ENCODE results near the gene SPEF2.

Gene SPEF2

GRCh38 chr5:35659556-35659955 is 41.9 kb downstream of the SPEF2 start (continued):
- TF ChIP-seq RARB (CRISPR knock-in tag; IDR thresholded peaks at IDR 0.05) (no peak), TSHZ2 (CRISPR knock-in tag; IDR thresholded peaks at IDR 0.05) (no peak), TCF4 (CRISPR knock-in tag; IDR thresholded peaks at IDR 0.05; ENCODE audit: borderline replicate concordance) (no peak), ZNF8 (CRISPR knock-in tag; IDR thresholded peaks at IDR 0.05) (no peak), BACH2 (CRISPR knock-in tag; IDR thresholded peaks at IDR 0.05; ENCODE audit: borderline replicate concordance) (no peak), SNAI2 (CRISPR knock-in tag; IDR thresholded peaks at IDR 0.05) (no peak), PPARA (CRISPR knock-in tag; IDR thresholded peaks at IDR 0.05; ENCODE audit: borderline replicate concordance) (no peak)

GRCh38 chr5:35660451-35660850 is 42.8 kb downstream of the SPEF2 start:
- TF ChIP-seq SNAI2 (CRISPR knock-in tag; IDR thresholded peaks at IDR 0.05) (no peak), TOX (CRISPR knock-in tag; IDR thresholded peaks at IDR 0.05; ENCODE audit: borderline replicate concordance) (no peak), ZC3H10 (CRISPR knock-in tag; IDR thresholded peaks at IDR 0.05) (no peak), ZNF8 (CRISPR knock-in tag; IDR thresholded peaks at IDR 0.05) (no peak), ISL1 (CRISPR knock-in tag; IDR thresholded peaks at IDR 0.05) (no peak), ZNF70 (CRISPR knock-in tag; IDR thresholded peaks at IDR 0.05) (no peak), OSR1 (CRISPR knock-in tag; IDR thresholded peaks at IDR 0.05) (no peak), TCF4 (CRISPR knock-in tag; IDR thresholded peaks at IDR 0.05; ENCODE audit: borderline replicate concordance) (no peak), GLIS3 (CRISPR knock-in tag; IDR thresholded peaks at IDR 0.05) (no peak), RARB (CRISPR knock-in tag; IDR thresholded peaks at IDR 0.05) (no peak)
- TF ChIP-seq, protein P1, sequence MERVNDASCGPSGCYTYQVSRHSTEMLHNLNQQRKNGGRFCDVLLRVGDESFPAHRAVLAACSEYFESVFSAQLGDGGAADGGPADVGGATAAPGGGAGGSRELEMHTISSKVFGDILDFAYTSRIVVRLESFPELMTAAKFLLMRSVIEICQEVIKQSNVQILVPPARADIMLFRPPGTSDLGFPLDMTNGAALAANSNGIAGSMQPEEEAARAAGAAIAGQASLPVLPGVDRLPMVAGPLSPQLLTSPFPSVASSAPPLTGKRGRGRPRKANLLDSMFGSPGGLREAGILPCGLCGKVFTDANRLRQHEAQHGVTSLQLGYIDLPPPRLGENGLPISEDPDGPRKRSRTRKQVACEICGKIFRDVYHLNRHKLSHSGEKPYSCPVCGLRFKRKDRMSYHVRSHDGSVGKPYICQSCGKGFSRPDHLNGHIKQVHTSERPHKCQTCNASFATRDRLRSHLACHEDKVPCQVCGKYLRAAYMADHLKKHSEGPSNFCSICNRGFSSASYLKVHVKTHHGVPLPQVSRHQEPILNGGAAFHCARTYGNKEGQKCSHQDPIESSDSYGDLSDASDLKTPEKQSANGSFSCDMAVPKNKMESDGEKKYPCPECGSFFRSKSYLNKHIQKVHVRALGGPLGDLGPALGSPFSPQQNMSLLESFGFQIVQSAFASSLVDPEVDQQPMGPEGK (CRISPR knock-in tag; IDR thresholded peaks at IDR 0.05; ENCODE audit: borderline replicate concordance): no peak
- TF ChIP-seq, protein P2, sequence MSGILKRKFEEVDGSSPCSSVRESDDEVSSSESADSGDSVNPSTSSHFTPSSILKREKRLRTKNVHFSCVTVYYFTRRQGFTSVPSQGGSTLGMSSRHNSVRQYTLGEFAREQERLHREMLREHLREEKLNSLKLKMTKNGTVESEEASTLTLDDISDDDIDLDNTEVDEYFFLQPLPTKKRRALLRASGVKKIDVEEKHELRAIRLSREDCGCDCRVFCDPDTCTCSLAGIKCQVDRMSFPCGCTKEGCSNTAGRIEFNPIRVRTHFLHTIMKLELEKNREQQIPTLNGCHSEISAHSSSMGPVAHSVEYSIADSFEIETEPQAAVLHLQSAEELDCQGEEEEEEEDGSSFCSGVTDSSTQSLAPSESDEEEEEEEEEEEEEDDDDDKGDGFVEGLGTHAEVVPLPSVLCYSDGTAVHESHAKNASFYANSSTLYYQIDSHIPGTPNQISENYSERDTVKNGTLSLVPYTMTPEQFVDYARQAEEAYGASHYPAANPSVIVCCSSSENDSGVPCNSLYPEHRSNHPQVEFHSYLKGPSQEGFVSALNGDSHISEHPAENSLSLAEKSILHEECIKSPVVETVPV (CRISPR knock-in tag; IDR thresholded peaks at IDR 0.05): no peak
- ATAC-seq: no peak

DNA sequence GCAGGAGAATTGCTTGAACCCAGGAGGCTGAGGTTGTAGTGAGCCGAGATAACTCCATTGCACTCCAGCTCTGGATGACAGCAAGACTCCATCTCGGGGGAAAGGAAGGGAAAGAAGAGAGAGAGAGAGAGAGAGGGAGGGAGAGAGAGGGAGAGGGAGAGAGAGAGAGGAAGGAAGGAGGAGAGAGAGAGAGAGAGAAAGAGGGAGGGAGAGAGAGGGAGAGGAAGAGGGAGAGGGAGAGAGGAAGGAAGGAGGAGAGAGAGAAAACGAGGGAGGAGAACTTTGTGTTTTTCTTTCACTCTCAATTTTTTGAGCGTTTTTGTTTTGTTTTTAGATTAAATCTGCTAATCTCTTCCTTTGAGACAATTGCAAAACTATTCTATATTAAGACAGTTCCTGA is 46.9 kb downstream of the SPEF2 start:
- TF ChIP-seq TOX (CRISPR knock-in tag; IDR thresholded peaks at IDR 0.05; ENCODE audit: borderline replicate concordance) (no peak), ZNF8 (CRISPR knock-in tag; IDR thresholded peaks at IDR 0.05) (no peak), ESRRG (CRISPR knock-in tag; IDR thresholded peaks at IDR 0.05) (no peak), RARB (CRISPR knock-in tag; IDR thresholded peaks at IDR 0.05) (no peak), ZNF565 (CRISPR knock-in tag; conservative IDR thresholded peaks at IDR 0.05; ENCODE audit: low read depth) (no peak), ZFP30 (CRISPR knock-in tag; IDR thresholded peaks at IDR 0.05) (no peak), BACH2 (CRISPR knock-in tag; IDR thresholded peaks at IDR 0.05; ENCODE audit: borderline replicate concordance) (no peak), POU6F1 (CRISPR knock-in tag; IDR thresholded peaks at IDR 0.05; ENCODE audit: borderline replicate concordance, low read depth) (no peak), GLIS3 (CRISPR knock-in tag; IDR thresholded peaks at IDR 0.05) (no peak), OSR1 (CRISPR knock-in tag; IDR thresholded peaks at IDR 0.05) (no peak), SNAI2 (CRISPR knock-in tag; IDR thresholded peaks at IDR 0.05) (no peak), PPARA (CRISPR knock-in tag; IDR thresholded peaks at IDR 0.05; ENCODE audit: borderline replicate concordance) (no peak), ZC3H10 (CRISPR knock-in tag; IDR thresholded peaks at IDR 0.05) (no peak), ZNF70 (CRISPR knock-in tag; IDR thresholded peaks at IDR 0.05) (no peak)

GRCh38 chr5:35665096-35665495 is 47.4 kb downstream of the SPEF2 start:
- ATAC-seq: no peak
- no peak for TF ChIP-seq TOX (CRISPR knock-in tag; IDR thresholded peaks at IDR 0.05; ENCODE audit: borderline replicate concordance)
- TF ChIP-seq CSDC2 (CRISPR knock-in tag; IDR thresholded peaks at IDR 0.05): no peak
- no peak for TF ChIP-seq ZC3H10 (CRISPR knock-in tag; IDR thresholded peaks at IDR 0.05)

More for the DNA sequence above, 46.9 kb downstream of the SPEF2 start:
- ATAC-seq: no peak
